SIG-M5 treated with dmso at 0.1 percent for 504 hours (cell line): ENCODE data around the gene CACNA2D1.

ENCODE experiments used
- DNase-seq: peaks from one replicate; lab custom pipeline; 2025; ENCODE audit not compliant: unreplicated experiment; lab: John Stamatoyannopoulos, UW

Gene CACNA2D1

GRCh38 chr7:82347808-82348207 is 95.8 kb downstream of the CACNA2D1 start:
- no peak for DNase-seq

- no peak for DNase-seq
Measured at GRCh38 chr7:82345886-82346285, 97.7 kb downstream of the CACNA2D1 start.

GRCh38 chr7:82343716-82344115 is 99.9 kb downstream of the CACNA2D1 start:
- DNase-seq, result no peak

- DNase-seq, result no peak
Measured at GRCh38 chr7:82339958-82340357, 103.6 kb downstream of the CACNA2D1 start.

- DNase-seq, result no peak
Measured at GRCh38 chr7:82335927-82336326, 107.7 kb downstream of the CACNA2D1 start.

GRCh38 chr7:82335001-82335400 is 108.6 kb downstream of the CACNA2D1 start:
- no peak for DNase-seq

- DNase-seq, result no peak
Measured at GRCh38 chr7:82331234-82331633, 112.3 kb downstream of the CACNA2D1 start.

GRCh38 chr7:82330706-82331215 is 112.8 kb downstream of the CACNA2D1 start:
- DNase-seq, result no peak

- DNase-seq, result no peak
Measured at GRCh38 chr7:82327898-82328297, 115.7 kb downstream of the CACNA2D1 start.

- no peak for DNase-seq
Measured at GRCh38 chr7:82325416-82325815, 118.2 kb downstream of the CACNA2D1 start.

GRCh38 chr7:82323806-82324205 is 119.8 kb downstream of the CACNA2D1 start:
- no peak for DNase-seq

- DNase-seq, result no peak
Measured at GRCh38 chr7:82319674-82320118, 123.9 kb downstream of the CACNA2D1 start.

- no peak for DNase-seq
Measured at GRCh38 chr7:82318786-82319185, 124.8 kb downstream of the CACNA2D1 start.

GRCh38 chr7:82317760-82318159 is 125.8 kb downstream of the CACNA2D1 start:
- no peak for DNase-seq

- no peak for DNase-seq
Measured at GRCh38 chr7:82317257-82317721, 126.3 kb downstream of the CACNA2D1 start.

GRCh38 chr7:82313269-82313668 is 130.3 kb downstream of the CACNA2D1 start:
- no peak for DNase-seq

- DNase-seq, result no peak
Measured at GRCh38 chr7:82312646-82313045, 130.9 kb downstream of the CACNA2D1 start.

- DNase-seq, result no peak
Measured at GRCh38 chr7:82305347-82306005, 138.1 kb downstream of the CACNA2D1 start.

GRCh38 chr7:82294865-82295264 is 148.7 kb downstream of the CACNA2D1 start:
- no peak for DNase-seq

- DNase-seq, result no peak
Measured at GRCh38 chr7:82294382-82294784, 149.2 kb downstream of the CACNA2D1 start.

GRCh38 chr7:82293467-82293866 is 150.1 kb downstream of the CACNA2D1 start:
- DNase-seq, result no peak

GRCh38 chr7:82291931-82292330 is 151.6 kb downstream of the CACNA2D1 start:
- DNase-seq, result no peak

GRCh38 chr7:82289889-82290288 is 153.7 kb downstream of the CACNA2D1 start:
- DNase-seq, result no peak
